Neuronal stem cell (in vitro differentiated cells): ENCODE results near the gene KMT2A.

ENCODE experiments used
- DNase-seq: peaks from one replicate; pipeline ENCODE4 v3.0.0-alpha.2; 2013; ENCODE audit warnings: low spot score
- H2AFZ ChIP-seq: one replicate; pipeline ENCODE4 v1.6.1; 2013; ENCODE audit warnings: mild to moderate bottlenecking, low read length, inconsistent platforms
- H2AK5ac ChIP-seq: 2 replicates; pipeline ENCODE4 v1.6.1; 2013; ENCODE audit warnings: low read depth, mild to moderate bottlenecking, inconsistent platforms, low read length, moderate library complexity, mixed read lengths
- H2BK120ac ChIP-seq: 2 replicates; pipeline ENCODE4 v1.6.1; 2013; ENCODE audit warnings: low read depth, mild to moderate bottlenecking, inconsistent platforms, low read length, moderate library complexity, mixed read lengths
- H2BK12ac ChIP-seq: one replicate; pipeline ENCODE4 v1.6.1; 2013; ENCODE audit warnings: low read length, inconsistent platforms
- H2BK15ac ChIP-seq: 2 replicates; pipeline ENCODE4 v1.6.1; 2013; ENCODE audit warnings: mild to moderate bottlenecking, low read length, inconsistent platforms, mixed read lengths
- H2BK5ac ChIP-seq: one replicate; pipeline ENCODE4 v1.6.1; 2013; ENCODE audit warnings: inconsistent platforms, mild to moderate bottlenecking, low read length, moderate library complexity
- H3K14ac ChIP-seq: one replicate; pipeline ENCODE4 v1.6.1; 2013; ENCODE audit warnings: low read length, inconsistent platforms
- H3K18ac ChIP-seq: 2 replicates; pipeline ENCODE4 v1.6.1; 2013; ENCODE audit warnings: low read length, inconsistent platforms
- H3K23ac ChIP-seq: 2 replicates; pipeline ENCODE4 v1.6.1; 2013; ENCODE audit warnings: low read depth, mild to moderate bottlenecking, mixed read lengths, low read length, inconsistent platforms; ENCODE audit not compliant: poor library complexity
- H3K27ac ChIP-seq: replicated peaks from 3 replicates; pipeline ENCODE4 v1.5.1; 2013; ENCODE audit warnings: low read length, inconsistent platforms
- H3K27me3 ChIP-seq, 3 experiments: 2 replicates each; pipeline ENCODE4 v1.6.1; 2013; ENCODE audit warnings: low read length in 3 of 3, mild to moderate bottlenecking in 2 of 3, inconsistent platforms in 1 of 3, low read depth in 1 of 3, mixed read lengths in 1 of 3, moderate library complexity in 1 of 3; ENCODE audit not compliant: control insufficient read depth in 3 of 3, insufficient read depth in 3 of 3
- H3K36me3 ChIP-seq, 2 donors: replicated peaks in 1 of 2; 2 replicates each; pipeline ENCODE4 v1.6.1; 2013; ENCODE audit warnings: low read length in 2 of 2; ENCODE audit not compliant: control insufficient read depth in 2 of 2, insufficient read depth in 2 of 2
- H3K4ac ChIP-seq: 2 replicates; pipeline ENCODE4 v1.6.1; 2013; ENCODE audit warnings: inconsistent platforms, mild to moderate bottlenecking, low read length, moderate library complexity
- H3K4me1 ChIP-seq, 2 donors: 1 replicate in 1 of 2; 2 replicates in 1 of 2; pipeline ENCODE4 v1.6.1; 2013; ENCODE audit warnings: low read length in 2 of 2, low read depth in 1 of 2; ENCODE audit not compliant: control insufficient read depth in 2 of 2, insufficient read depth in 1 of 2
- H3K4me2 ChIP-seq: one replicate; pipeline ENCODE4 v1.6.1; 2013; ENCODE audit warnings: mild to moderate bottlenecking, low read length, inconsistent platforms; ENCODE audit not compliant: insufficient read depth, poor library complexity, severe bottlenecking
- H3K4me3 ChIP-seq, 2 donors: 2 replicates each; pipeline ENCODE4 v1.5.1; 2013; ENCODE audit warnings: low read length in 2 of 2, mild to moderate bottlenecking in 2 of 2, inconsistent platforms in 1 of 2, moderate library complexity in 1 of 2
- H3K79me1 ChIP-seq: one replicate; pipeline ENCODE4 v1.6.1; 2013; ENCODE audit warnings: low read depth, mild to moderate bottlenecking, inconsistent platforms, low read length, moderate library complexity
- H3K9ac ChIP-seq: one replicate; pipeline ENCODE4 v1.6.1; 2013; ENCODE audit warnings: mild to moderate bottlenecking, low read depth, low read length, inconsistent platforms; ENCODE audit not compliant: poor library complexity
- H3K9me3 ChIP-seq, 2 donors: replicated peaks in 1 of 2; 2 replicates each; pipeline versions ENCODE3 to v1.6.1; 2013; ENCODE audit warnings: low read length in 2 of 2, mild to moderate bottlenecking in 2 of 2, inconsistent platforms in 1 of 2, low read depth in 1 of 2, mixed read lengths in 1 of 2, moderate library complexity in 1 of 2; ENCODE audit not compliant: control insufficient read depth in 2 of 2, insufficient read depth in 1 of 2
- H4K8ac ChIP-seq: one replicate; pipeline ENCODE4 v1.6.1; 2013; ENCODE audit warnings: low read depth, mild to moderate bottlenecking, inconsistent platforms, low read length, moderate library complexity
- H4K91ac ChIP-seq: one replicate; pipeline ENCODE4 v1.6.1; 2013; ENCODE audit warnings: low read length, low read depth, mild to moderate bottlenecking, inconsistent platforms; ENCODE audit not compliant: poor library complexity
- WGBS, 2 donors: extraction: QIAGEN DNeasy Blood & Tissue Kit; methylation state at CpG; one replicate each; pipeline ENCODE4 v1.1.7; 2013; ENCODE audit warnings: missing lambda C conversion rate in 2 of 2, mixed read lengths in 1 of 2; ENCODE audit not compliant: insufficient read length in 2 of 2, insufficient replicate concordance in 1 of 2; ENCODE audit errors: extremely low coverage in 2 of 2; 5-methylcytosine and 5-hydroxymethylcytosine counted together

Gene KMT2A

DNA sequence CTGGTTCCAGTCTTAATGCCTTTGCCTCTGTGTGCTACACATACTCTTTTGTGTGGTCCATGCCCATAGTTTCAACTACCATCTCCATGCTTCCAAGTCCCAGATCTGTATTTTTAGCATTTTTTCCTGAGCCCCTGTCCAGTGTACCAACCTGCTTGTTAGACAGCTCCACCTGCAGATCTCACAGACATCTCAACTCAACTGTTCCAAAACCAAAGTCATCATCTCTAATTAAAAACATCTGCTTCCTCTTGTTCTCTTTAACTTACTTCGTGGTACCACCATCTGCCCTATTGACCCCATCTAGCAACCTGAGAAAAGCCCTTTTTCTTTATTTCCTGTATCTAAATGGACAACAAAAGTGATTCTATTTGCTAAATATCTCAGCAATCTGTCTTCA, 8.6 kb upstream of the KMT2A start:
- Histone ChIP-seq H2BK12ac (no peak overlapping the region), H3K4me3 (no peak overlapping the region), H3K4me1 (peaks cover 0 to 1% of the 10 kb centered on the region in 2 donors), H3K9ac (no peak overlapping the region), H3K79me1 (no peaks in the 10 kb centered on the region), H3K27ac (no peak overlapping the region), H2AFZ (no peak overlapping the region), H3K23ac (no peak overlapping the region), H2BK15ac (no peak overlapping the region), H3K36me3 (no peaks in the 10 kb centered on the region), H3K27me3 (no peaks in the 10 kb centered on the region), H3K14ac (no peak overlapping the region), H3K4me2 (no peak overlapping the region), H3K9me3 (no peaks in the 10 kb centered on the region), H4K8ac (no peak overlapping the region), H2BK5ac (no peak overlapping the region), H3K18ac (no peak overlapping the region), H2BK120ac (no peak overlapping the region), H4K91ac (no peak overlapping the region), H3K4ac (no peak overlapping the region), H2AK5ac (no peak overlapping the region)
- no CpG with 5 or more reads among the region's 1 CpG for WGBS, 2 donors
- DNase-seq: no peak

DNA sequence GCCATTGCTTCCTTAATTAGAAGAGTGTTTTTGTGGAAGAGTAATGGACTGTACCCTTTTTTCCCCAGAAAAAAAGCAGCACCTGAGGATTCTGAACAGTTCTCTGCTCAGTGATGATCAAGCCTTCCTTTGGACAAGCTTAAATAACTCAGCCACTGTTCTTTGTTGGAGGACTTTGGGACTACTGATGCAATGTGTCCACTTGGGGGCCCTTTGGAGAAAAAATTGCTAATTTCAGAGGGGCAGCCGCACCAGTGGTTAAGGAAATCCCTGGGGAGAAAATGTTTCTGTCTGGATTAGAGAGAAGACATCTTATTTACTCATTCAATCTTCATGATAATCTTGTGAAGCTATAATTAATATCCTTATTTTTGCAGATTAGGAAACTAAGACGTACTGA, 5.3 kb upstream of the KMT2A start:
- Histone ChIP-seq H2AK5ac (no peak overlapping the region), H3K4ac (no peak overlapping the region), H2BK12ac (no peak overlapping the region), H4K91ac (no peak overlapping the region), H3K23ac (no peak overlapping the region), H2AFZ (no peak overlapping the region), H3K4me1 (peaks cover 2 to 6% of the 10 kb centered on the region in 2 donors), H2BK15ac (no peak overlapping the region), H3K9ac (no peak overlapping the region), H4K8ac (no peak overlapping the region), H3K27ac (no peak overlapping the region), H3K14ac (no peak overlapping the region), H3K36me3 (no peaks in the 10 kb centered on the region), H3K18ac (no peak overlapping the region), H3K79me1 (no peaks in the 10 kb centered on the region), H2BK120ac (no peak overlapping the region), H3K9me3 (no peaks in the 10 kb centered on the region), H2BK5ac (no peak overlapping the region), H3K4me2 (no peak overlapping the region), H3K4me3 (no peak overlapping the region), H3K27me3 (no peaks in the 10 kb centered on the region)
- no peak for DNase-seq
- WGBS, 2 donors: no CpG with 5 or more reads among the region's 2 CpGs

DNA sequence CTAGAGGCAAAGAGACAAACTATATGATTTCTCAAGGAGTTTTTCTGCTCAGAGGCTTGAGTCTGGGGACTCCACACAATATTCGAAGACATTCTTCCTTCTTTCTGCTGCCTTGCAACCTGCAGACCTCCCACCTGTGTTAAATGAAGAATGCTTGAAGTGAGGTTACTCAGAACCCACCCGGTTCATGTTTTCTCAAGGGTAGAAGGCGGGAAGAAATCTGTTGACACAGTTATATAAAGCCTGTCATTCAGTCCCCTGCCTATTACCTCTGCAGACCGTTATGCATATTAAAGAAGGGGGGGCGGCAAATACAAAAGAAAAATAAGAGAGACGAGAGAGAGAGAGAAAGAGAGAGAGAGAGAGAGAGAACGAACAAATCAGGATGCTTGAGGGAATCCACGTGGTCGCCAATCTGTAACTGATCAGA, 2.2 kb upstream of the KMT2A start:
- H3K4ac ChIP-seq: no peak overlapping the region
- WGBS, 2 donors: no CpG with 5 or more reads among the region's 9 CpGs
- H4K8ac ChIP-seq: no peak overlapping the region
- H3K4me1 ChIP-seq: peaks cover 4 to 11% of the 10 kb centered on the region in 2 donors
- H2BK15ac ChIP-seq: no peak overlapping the region
- no peaks in the 10 kb centered on the region for H3K79me1 ChIP-seq
- H2BK120ac ChIP-seq: no peak overlapping the region
- no peak overlapping the region for H3K18ac ChIP-seq
- H3K14ac ChIP-seq: no peak overlapping the region
- H3K4me3 ChIP-seq: peak overlapping the region in 1 of 2 donors; percentile 67
- peak overlapping the region; percentile 97 for H3K27ac ChIP-seq
- H3K9ac ChIP-seq: no peak overlapping the region
- H3K27me3 ChIP-seq: no peaks in the 10 kb centered on the region
- H2BK12ac ChIP-seq: no peak overlapping the region
- no peaks in the 10 kb centered on the region for H3K9me3 ChIP-seq
- H2AK5ac ChIP-seq: no peak overlapping the region
- H2AFZ ChIP-seq: peak overlapping the region; percentile 88
- peaks cover 0 to 4% of the 10 kb centered on the region in 2 donors for H3K36me3 ChIP-seq
- H4K91ac ChIP-seq: no peak overlapping the region
- peak overlapping the region; percentile 89 for H3K4me2 ChIP-seq
- no peak overlapping the region for H3K23ac ChIP-seq
- no peak overlapping the region for H2BK5ac ChIP-seq
- DNase-seq: no peak

DNA sequence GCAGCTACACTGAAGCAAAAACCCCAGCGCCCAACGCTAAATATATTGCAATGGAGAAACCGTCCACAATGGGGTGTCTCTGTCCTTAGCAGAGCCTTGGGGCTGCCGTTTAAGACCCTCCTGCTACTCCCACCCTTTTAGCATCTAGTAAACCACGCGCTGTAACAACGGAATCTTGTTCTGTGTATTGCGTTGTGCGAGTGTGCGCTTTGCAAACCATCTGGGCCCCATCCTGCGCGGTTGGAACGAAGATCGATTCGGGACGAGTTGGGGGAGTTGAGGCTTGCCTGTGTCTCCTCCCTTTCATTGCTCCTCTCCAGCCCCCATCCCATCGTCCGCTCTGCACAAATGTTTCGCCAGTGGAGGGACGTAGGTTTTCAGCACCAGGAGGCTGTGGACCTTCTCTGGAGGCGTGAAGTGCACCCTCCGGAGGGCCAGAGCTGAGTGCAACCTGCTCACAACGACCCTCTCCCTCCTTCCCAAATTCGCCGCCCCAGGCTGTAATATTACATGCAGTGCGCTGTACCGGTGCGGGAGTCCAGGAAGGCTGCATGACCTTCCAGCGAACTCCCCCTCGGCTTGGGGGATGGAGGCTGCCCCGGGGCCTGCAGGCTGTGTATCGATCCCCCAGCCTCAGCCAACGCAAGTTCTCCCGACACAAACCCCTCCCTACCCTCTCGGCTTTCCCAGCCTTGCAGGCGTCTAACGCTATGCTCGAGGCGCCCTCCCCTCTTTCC, 1.6 kb upstream of the KMT2A start:
- Histone ChIP-seq H3K27ac (peak overlapping the region; percentile 97), H3K36me3 (peaks cover 0 to 10% of the 10 kb centered on the region in 2 donors), H3K79me1 (no peaks in the 10 kb centered on the region), H3K23ac (peak overlapping the region; percentile 2), H2BK12ac (peak overlapping the region; percentile 33), H3K18ac (peak overlapping the region; percentile 51), H2AK5ac (no peak overlapping the region), H2BK5ac (peak overlapping the region; percentile 57), H3K4me2 (peak overlapping the region; percentile 89), H2BK15ac (no peak overlapping the region), H3K4me1 (peaks cover 4 to 16% of the 10 kb centered on the region in 2 donors), H3K14ac (peak overlapping the region; percentile 12), H4K8ac (no peak overlapping the region), H3K4me3 (peak overlapping the region; percentile 67 to 87), H4K91ac (no peak overlapping the region), H3K9me3 (no peaks in the 10 kb centered on the region), H3K27me3 (no peaks in the 10 kb centered on the region), H2AFZ (peak overlapping the region; percentile 88), H2BK120ac (peak overlapping the region; percentile 65), H3K4ac (no peak overlapping the region), H3K9ac (peak overlapping the region; percentile 77)
- no CpG with 5 or more reads among the region's 39 CpGs for WGBS, 2 donors
- peak; percentile 71 for DNase-seq
